Peyer's patch (tissue), 4 donors: Measurements from ENCODE around the gene INSIG2.

Experiments used
- POLR2A ChIP-seq, 2 donors: fragments of 450-650 bp; IDR thresholded peaks; one replicate each; pipeline ENCODE4 v1.5.1; 2017; ENCODE audit warnings: antibody characterized with exemption in 2 of 2, mild to moderate bottlenecking in 2 of 2, moderate library complexity in 2 of 2
- TF ChIP-seq, protein P1 (sequence below), 6 experiments: fragments of 450-650 bp in 4 of 6; fragments of 200-600 bp in 2 of 6; sonication (generic) in 1 of 6; IDR thresholded peaks; one replicate each; pipeline ENCODE4 v1.5.1; 2017 to 2019; ENCODE audit warnings: antibody characterized with exemption in 6 of 6, mild to moderate bottlenecking in 3 of 6, moderate library complexity in 1 of 6

DNA sequence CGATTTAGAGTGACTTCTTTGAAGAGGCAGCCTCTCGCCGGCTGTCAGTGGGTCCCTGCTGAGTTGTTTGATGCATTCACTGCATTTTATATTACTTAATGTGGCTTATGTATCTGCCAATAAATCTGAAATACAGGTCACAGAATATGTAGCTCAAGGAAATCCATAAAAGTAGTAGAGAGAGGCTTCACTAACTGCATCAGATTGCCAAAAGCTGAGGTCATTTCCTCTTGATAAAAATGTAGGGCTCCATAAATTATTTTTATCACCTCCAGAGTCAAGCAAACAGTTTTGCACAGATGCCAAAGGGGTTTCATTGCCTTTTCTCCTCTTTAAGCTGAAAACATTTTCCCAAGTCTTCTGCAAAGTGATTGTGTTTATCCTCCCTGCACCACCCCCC, 37.9 kb upstream of the INSIG2 start:
- no peak for TF ChIP-seq POLR2A (IDR thresholded peaks at IDR 0.05)
- TF ChIP-seq, protein P1, sequence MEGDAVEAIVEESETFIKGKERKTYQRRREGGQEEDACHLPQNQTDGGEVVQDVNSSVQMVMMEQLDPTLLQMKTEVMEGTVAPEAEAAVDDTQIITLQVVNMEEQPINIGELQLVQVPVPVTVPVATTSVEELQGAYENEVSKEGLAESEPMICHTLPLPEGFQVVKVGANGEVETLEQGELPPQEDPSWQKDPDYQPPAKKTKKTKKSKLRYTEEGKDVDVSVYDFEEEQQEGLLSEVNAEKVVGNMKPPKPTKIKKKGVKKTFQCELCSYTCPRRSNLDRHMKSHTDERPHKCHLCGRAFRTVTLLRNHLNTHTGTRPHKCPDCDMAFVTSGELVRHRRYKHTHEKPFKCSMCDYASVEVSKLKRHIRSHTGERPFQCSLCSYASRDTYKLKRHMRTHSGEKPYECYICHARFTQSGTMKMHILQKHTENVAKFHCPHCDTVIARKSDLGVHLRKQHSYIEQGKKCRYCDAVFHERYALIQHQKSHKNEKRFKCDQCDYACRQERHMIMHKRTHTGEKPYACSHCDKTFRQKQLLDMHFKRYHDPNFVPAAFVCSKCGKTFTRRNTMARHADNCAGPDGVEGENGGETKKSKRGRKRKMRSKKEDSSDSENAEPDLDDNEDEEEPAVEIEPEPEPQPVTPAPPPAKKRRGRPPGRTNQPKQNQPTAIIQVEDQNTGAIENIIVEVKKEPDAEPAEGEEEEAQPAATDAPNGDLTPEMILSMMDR (IDR thresholded peaks at IDR 0.05), result no peak
